Lower leg skin (tissue), 3 donors: ENCODE results near the gene C16orf90.

Experiments used
- CTCF ChIP-seq, 3 donors: fragments of 450-650 bp; IDR thresholded peaks; one replicate each; pipeline ENCODE4 v1.5.1; 2016; ENCODE audit warnings: antibody characterized with exemption in 3 of 3, mild to moderate bottlenecking in 3 of 3, moderate library complexity in 2 of 3
- POLR2A ChIP-seq, 2 donors: fragments of 450-650 bp; IDR thresholded peaks; one replicate each; pipeline ENCODE4 v1.6.1; 2016 to 2017; ENCODE audit warnings: antibody characterized with exemption in 2 of 2, mild to moderate bottlenecking in 1 of 2, moderate library complexity in 1 of 2

DNA sequence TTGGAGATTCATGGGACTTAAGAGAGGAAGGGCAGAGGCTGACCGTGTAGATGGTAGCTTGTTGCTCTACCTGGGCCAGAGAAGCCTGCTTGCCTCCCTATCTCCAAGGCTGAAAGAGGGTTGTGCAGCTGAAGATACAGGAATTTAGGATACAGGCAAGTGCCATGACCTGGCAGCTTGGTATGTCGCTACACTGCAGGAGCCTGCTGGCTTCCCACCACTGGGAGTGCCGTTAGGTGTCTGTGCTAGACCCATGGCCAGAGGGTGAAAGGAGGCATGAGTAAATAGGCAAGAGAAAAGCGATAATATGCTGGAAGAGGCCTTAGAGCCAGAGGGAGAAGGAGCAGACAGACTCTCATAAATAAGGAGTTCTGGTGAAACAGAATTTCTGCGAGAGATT is 41.2 kb downstream of the C16orf90 start:
- TF ChIP-seq POLR2A (IDR thresholded peaks at IDR 0.05) (no peak), CTCF (IDR thresholded peaks at IDR 0.05) (no peak)
